ENCODE measurements around the gene FBXO27. TPM values are rescaled to one million over a fixed set of nuclear protein-coding genes. Genes with fewer than 3 reads are reported as not detected.

The FBXO27 gene
- total and polyA plus RNA-seq, 4 donors: 2.1 to 5.0 (median 3.7) TPM

GRCh38 chr19:38979812-38980211, 52.5 kb downstream of the FBXO27 start:
- H3K27ac ChIP-seq (ENCODE audit: low read depth in 1 of 2, low read length in 2 of 2): no peak overlapping the region
- TF ChIP-seq RXRA (IDR thresholded peaks at IDR 0.05): no peak
- TF ChIP-seq JUND (IDR thresholded peaks at IDR 0.05): no peak
- no peak for TF ChIP-seq ATF3 (IDR thresholded peaks at IDR 0.05)
- TF ChIP-seq SP1 (IDR thresholded peaks at IDR 0.05): no peak
- TF ChIP-seq EGR1 (IDR thresholded peaks at IDR 0.05; ENCODE audit: low read depth in 2 of 2): no peak
- TF ChIP-seq YY1 (IDR thresholded peaks at IDR 0.05): no peak
- no peak for TF ChIP-seq NR2F2 (IDR thresholded peaks at IDR 0.05)
- TF ChIP-seq FOXA2 (IDR thresholded peaks at IDR 0.05): no peak
- TF ChIP-seq TAF1 (conservative IDR thresholded peaks at IDR 0.05): no peak
- TF ChIP-seq ZBTB33 (IDR thresholded peaks at IDR 0.05): no peak
- H3K4me1 ChIP-seq (ENCODE audit: control insufficient read depth in 4 of 4, insufficient read depth in 4 of 4, low read length in 3 of 4): peaks cover 7 to 39% (median 25%) of the 10 kb centered on the region in 4 donors
- no peaks in the 10 kb centered on the region for H3K36me3 ChIP-seq (ENCODE audit: control insufficient read depth in 4 of 4, insufficient read depth in 3 of 4, low read depth in 1 of 4, low read length in 3 of 4)
- 78% methylated on average over 5 of the region's 5 CpGs for WGBS
- no peak for DNase-seq (ENCODE audit: low spot score)
- no peak overlapping the region for H3K9ac ChIP-seq (ENCODE audit: low read depth in 1 of 2, low read length in 2 of 2)
- H3K9me3 ChIP-seq (ENCODE audit: control insufficient read depth in 4 of 4, low read length in 3 of 4): peaks cover 0 to 3% (median 0%) of the 10 kb centered on the region in 4 donors
- H3K27me3 ChIP-seq (ENCODE audit: control insufficient read depth in 4 of 4, insufficient read depth in 4 of 4, low read length in 3 of 4): no peaks in the 10 kb centered on the region
- peak overlapping the region in 1 of 3 donors; percentile 41 for H3K4me3 ChIP-seq (ENCODE audit: low read depth in 1 of 3, low read length in 3 of 3)

- Histone ChIP-seq H3K27ac (ENCODE audit: low read depth in 1 of 2, low read length in 2 of 2) (peak overlapping the region; percentile 88 to 91), H3K36me3 (ENCODE audit: control insufficient read depth in 4 of 4, insufficient read depth in 3 of 4, low read depth in 1 of 4, low read length in 3 of 4) (no peaks in the 10 kb centered on the region), H3K4me3 (ENCODE audit: low read depth in 1 of 3, low read length in 3 of 3) (no peak overlapping the region), H3K4me1 (ENCODE audit: control insufficient read depth in 4 of 4, insufficient read depth in 4 of 4, low read length in 3 of 4) (peaks cover 9 to 44% (median 27%) of the 10 kb centered on the region in 4 donors), H3K9me3 (ENCODE audit: control insufficient read depth in 4 of 4, low read length in 3 of 4) (peaks cover 0 to 3% (median 0%) of the 10 kb centered on the region in 4 donors), H3K27me3 (ENCODE audit: control insufficient read depth in 4 of 4, insufficient read depth in 4 of 4, low read length in 3 of 4) (no peaks in the 10 kb centered on the region), H3K9ac (ENCODE audit: low read depth in 1 of 2, low read length in 2 of 2) (no peak overlapping the region)
- DNase-seq (ENCODE audit: low spot score): no peak
- TF ChIP-seq FOXA2 (IDR thresholded peaks at IDR 0.05) (peak; percentile 32), ATF3 (IDR thresholded peaks at IDR 0.05) (no peak), SP1 (IDR thresholded peaks at IDR 0.05) (peak; percentile 10), HNF4A (conservative IDR thresholded peaks at IDR 0.05) (peak; percentile 16 to 24), RXRA (IDR thresholded peaks at IDR 0.05) (peak; percentile 22 to 30)
- 43% methylated on average over 3 of the region's 3 CpGs for WGBS
These were observed 54.0 kb downstream of the FBXO27 start for GRCh38 chr19:38978326-38978689.

- WGBS: 64% methylated on average over 15 of the region's 15 CpGs
- Histone ChIP-seq H3K27me3 (ENCODE audit: control insufficient read depth in 4 of 4, insufficient read depth in 4 of 4, low read length in 3 of 4) (no peaks in the 10 kb centered on the region), H3K4me3 (ENCODE audit: low read depth in 1 of 3, low read length in 3 of 3) (no peak overlapping the region), H3K9me3 (ENCODE audit: control insufficient read depth in 4 of 4, low read length in 3 of 4) (peaks cover 0 to 3% (median 0%) of the 10 kb centered on the region in 4 donors), H3K4me1 (ENCODE audit: control insufficient read depth in 4 of 4, insufficient read depth in 4 of 4, low read length in 3 of 4) (peaks cover 9 to 44% (median 27%) of the 10 kb centered on the region in 4 donors), H3K36me3 (ENCODE audit: control insufficient read depth in 4 of 4, insufficient read depth in 3 of 4, low read depth in 1 of 4, low read length in 3 of 4) (no peaks in the 10 kb centered on the region), H3K27ac (ENCODE audit: low read depth in 1 of 2, low read length in 2 of 2) (peak overlapping the region; percentile 88 to 91), H3K9ac (ENCODE audit: low read depth in 1 of 2, low read length in 2 of 2) (no peak overlapping the region)
- no peak for DNase-seq (ENCODE audit: low spot score)
- TF ChIP-seq HNF4A (conservative IDR thresholded peaks at IDR 0.05) (peak in 1 of 2 donors; percentile 15), JUND (IDR thresholded peaks at IDR 0.05) (no peak)
These were observed 54.7 kb downstream of the FBXO27 start for GRCh38 chr19:38977445-38978325.
